A673 (cell line): ENCODE data around the gene TSPAN12. TPM values are rescaled to one million over a fixed set of nuclear protein-coding genes. Genes with fewer than 3 reads are reported as not detected.

Source experiments
- BruUV-seq: library from RNA; stranded (reverse); fragments of 400-500 nt; replicated peaks from 2 replicates; lab custom pipeline; 2021; lab: Mats Ljungman, UMichigan
- CTCF ChIA-PET: fragments of 300-600 bp; sonication (Branson Sonifier 250); formaldehyde crosslinking; loops from one replicate; lab custom pipeline; 2022; ENCODE audit warnings: antibody characterized with exemption; lab: Charles Lee
- POLR2A ChIA-PET: fragments of 300-600 bp; sonication (Branson Sonifier 250); formaldehyde crosslinking; loops from one replicate; lab custom pipeline; 2022; ENCODE audit warnings: antibody characterized with exemption; ENCODE audit not compliant: low non-redundant PET; lab: Charles Lee
- DNase-seq: peaks from one replicate; pipeline ENCODE4 v3.0.0-alpha.2; 2015; ENCODE audit warnings: low spot score
- H3K27ac ChIP-seq: fragments of 200-600 bp; sonication (generic); 2 replicates; pipeline ENCODE4 v1.5.1; 2016; ENCODE audit warnings: mixed run types, low read depth, mild to moderate bottlenecking, mixed read lengths, antibody characterized with exemption, low read length; ENCODE audit not compliant: poor library complexity, severe bottlenecking
- H3K27me3 ChIP-seq: fragments of 200-600 bp; sonication (generic); replicated peaks from 2 replicates; pipeline ENCODE4 v1.6.1; 2017; ENCODE audit warnings: mixed run types, low read depth, mild to moderate bottlenecking, mixed read lengths, antibody characterized with exemption, low read length; ENCODE audit not compliant: insufficient read depth, poor library complexity
- H3K36me3 ChIP-seq: fragments of 200-600 bp; sonication (generic); 2 replicates; pipeline ENCODE4 v1.6.1; 2016; ENCODE audit warnings: mixed run types, mild to moderate bottlenecking, mixed read lengths, antibody characterized with exemption, low read length; ENCODE audit not compliant: insufficient read depth, poor library complexity, severe bottlenecking
- H3K4me1 ChIP-seq: fragments of 200-600 bp; sonication (generic); 2 replicates; pipeline ENCODE4 v1.6.1; 2017; ENCODE audit warnings: mixed run types, mild to moderate bottlenecking, mixed read lengths, antibody characterized with exemption, low read length; ENCODE audit not compliant: insufficient read depth, poor library complexity, severe bottlenecking
- H3K4me3 ChIP-seq: fragments of 200-600 bp; sonication (generic); 2 replicates; pipeline ENCODE4 v1.5.1; 2016; ENCODE audit warnings: low read depth, mixed run types, mild to moderate bottlenecking, mixed read lengths, low read length; ENCODE audit not compliant: poor library complexity, severe bottlenecking
- H3K9me3 ChIP-seq: fragments of 200-600 bp; sonication (generic); 2 replicates; pipeline ENCODE4 v1.6.1; 2016; ENCODE audit warnings: mixed run types, low read depth, mild to moderate bottlenecking, mixed read lengths, antibody characterized with exemption, low read length; ENCODE audit not compliant: poor library complexity, severe bottlenecking
- CTCF ChIP-seq: fragments of 300-800, 200-600 bp; sonication (generic); conservative IDR thresholded peaks from 2 replicates; pipeline ENCODE4 v1.5.1; 2017; ENCODE audit warnings: low read depth, mild to moderate bottlenecking, antibody characterized with exemption, low read length, moderate library complexity, mixed read lengths
- EZH2 ChIP-seq: fragments of 200-600 bp; sonication (generic); IDR thresholded peaks from 2 replicates; pipeline ENCODE4 v1.6.1; 2017; ENCODE audit warnings: borderline replicate concordance, low read depth, mild to moderate bottlenecking, mixed read lengths, antibody characterized with exemption, low read length; ENCODE audit not compliant: poor library complexity, severe bottlenecking
- intact Hi-C: fragments of 100-400 bp; cut with micrococcal nuclease; formaldehyde crosslinking; loops from one replicate; pipeline ENCODE4 v1.10.0; 2022; ENCODE audit not compliant: unreplicated experiment
- total RNA-seq: library from RNA; stranded (reverse); gene quantifications from 2 replicates; pipeline ENCODE4 v1.2.3, GENCODE V29; 2021

Gene TSPAN12
- total RNA-seq, 1 experiment from 2014 or later = 1.5 TPM

GRCh38 chr7:120834726-120835125, 23.2 kb downstream of the TSPAN12 start:
- Histone ChIP-seq H3K4me1 (peaks cover 5% of the 10 kb centered on the region), H3K9me3 (peaks cover 5% of the 10 kb centered on the region), H3K27ac (no peak overlapping the region), H3K27me3 (no peaks in the 10 kb centered on the region), H3K4me3 (no peak overlapping the region), H3K36me3 (no peaks in the 10 kb centered on the region)
- TF ChIP-seq CTCF (no peak), EZH2 (no peak)
- CTCF ChIA-PET = no interaction called here
- DNase-seq = no peak
- intact Hi-C loops = no loop called here
- POLR2A ChIA-PET = no interaction called here
- BruUV-seq = no TSS peak

- Histone ChIP-seq H3K4me3 (no peak overlapping the region), H3K27ac (no peak overlapping the region), H3K9me3 (peaks cover 5% of the 10 kb centered on the region), H3K36me3 (no peaks in the 10 kb centered on the region), H3K4me1 (peaks cover 5% of the 10 kb centered on the region), H3K27me3 (no peaks in the 10 kb centered on the region)
- no peak for TF ChIP-seq EZH2
- TF ChIP-seq CTCF = no peak
- no TSS peak for BruUV-seq
- intact Hi-C loops = no loop called here
- ChIA-PET POLR2A (no interaction called here), CTCF (no interaction called here)
- DNase-seq = no peak
Measured at GRCh38 chr7:120833546-120833945, 24.4 kb downstream of the TSPAN12 start.

DNA sequence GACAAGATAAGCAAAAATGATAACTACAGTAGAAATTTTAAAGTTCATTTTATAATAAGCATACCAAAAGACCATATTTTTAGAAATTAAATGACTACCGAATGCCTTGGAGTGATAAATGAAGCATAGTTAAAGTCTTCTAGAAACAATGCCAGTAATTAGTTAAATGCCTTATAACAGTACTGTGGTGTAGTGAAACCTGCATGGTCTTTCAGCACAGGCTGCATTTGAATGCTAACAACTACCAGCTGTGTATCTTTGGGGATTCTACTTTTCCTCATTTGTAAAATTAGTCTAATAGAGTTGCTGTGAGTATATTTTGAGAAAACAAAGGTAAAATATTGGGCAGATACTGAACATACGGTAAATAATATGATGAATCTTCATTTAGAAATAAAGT, 25.1 kb downstream of the TSPAN12 start:
- Histone ChIP-seq H3K9me3 (peaks cover 5% of the 10 kb centered on the region), H3K36me3 (no peaks in the 10 kb centered on the region), H3K4me1 (no peaks in the 10 kb centered on the region), H3K4me3 (no peak overlapping the region), H3K27ac (no peak overlapping the region), H3K27me3 (no peaks in the 10 kb centered on the region)
- no TSS peak for BruUV-seq
- TF ChIP-seq EZH2 (no peak), CTCF (no peak)
- POLR2A ChIA-PET = no interaction called here
- CTCF ChIA-PET = no interaction called here
- DNase-seq = no peak
- intact Hi-C loops = no loop called here
